HEK293 (cell line): ENCODE data around the gene UTP25.

Source experiments
- CTCF ChIA-PET: fragments of 350-600 bp; formaldehyde crosslinking; extraction: SDS; loops from one replicate; lab custom pipeline; 2021; ENCODE audit warnings: antibody characterized with exemption; lab: Yijun Ruan, JAX
- POLR2A ChIA-PET: fragments of 300-600 bp; formaldehyde crosslinking; extraction: SDS; loops from one replicate; lab custom pipeline; 2020; ENCODE audit warnings: antibody characterized with exemption, inconsistent platforms; lab: Yijun Ruan, JAX
- H3K27ac ChIP-seq: fragments of 200-500 bp; sonication (Bioruptor generic); 2 replicates; pipeline ENCODE4 v1.5.1; 2014; ENCODE audit warnings: low read depth, low read length, control low read depth, inconsistent platforms; ENCODE audit errors: extremely low read depth
- H3K36me3 ChIP-seq, 2 experiments: fragments of 200-500 bp in 1 of 2; sonication (Bioruptor generic) in 1 of 2; 1 replicate in 1 of 2; 2 replicates in 1 of 2; pipeline ENCODE4 v1.5.1; 2014 to 2017; ENCODE audit warnings: inconsistent platforms in 2 of 2, low read length in 2 of 2; ENCODE audit not compliant: control insufficient read depth in 2 of 2, insufficient read depth in 1 of 2
- H3K4me1 ChIP-seq: fragments of 200-500 bp; sonication (Bioruptor generic); 2 replicates; pipeline ENCODE4 v1.5.1; 2014; ENCODE audit warnings: mild to moderate bottlenecking, low read length, inconsistent platforms; ENCODE audit not compliant: control insufficient read depth, insufficient read depth
- H3K4me3 ChIP-seq: 2 replicates; pipeline ENCODE4 v1.5.1; 2011; ENCODE audit warnings: low read depth, mild to moderate bottlenecking, control low read depth, low read length, moderate library complexity
- H3K9me3 ChIP-seq: fragments of 200-500 bp; sonication (Bioruptor generic); 2 replicates; pipeline ENCODE4 v1.5.1; 2014; ENCODE audit warnings: low read depth, low read length, inconsistent platforms; ENCODE audit not compliant: control insufficient read depth, insufficient read depth
- EGR2 ChIP-seq: fragments of 450-650 bp; formaldehyde crosslinking; IDR thresholded peaks from 2 replicates; pipeline ENCODE4 v1.5.1; 2016; ENCODE audit warnings: low read depth, missing biosample characterization, missing genetic modification characterization
- FEZF1 ChIP-seq: fragments of 450-650 bp; formaldehyde crosslinking; IDR thresholded peaks from 2 replicates; pipeline ENCODE4 v1.5.1; 2016; ENCODE audit warnings: missing biosample characterization, missing genetic modification characterization
- GLI4 ChIP-seq: fragments of 450-650 bp; formaldehyde crosslinking; IDR thresholded peaks from 2 replicates; pipeline ENCODE4 v1.5.1; 2016; ENCODE audit warnings: missing biosample characterization, missing genetic modification characterization
- KLF1 ChIP-seq: fragments of 450-650 bp; formaldehyde crosslinking; IDR thresholded peaks from 2 replicates; pipeline ENCODE4 v1.5.1; 2016; ENCODE audit warnings: missing biosample characterization, missing genetic modification characterization
- MZF1 ChIP-seq: fragments of 450-650 bp; formaldehyde crosslinking; IDR thresholded peaks from 2 replicates; pipeline ENCODE4 v1.5.1; 2017; ENCODE audit warnings: missing biosample characterization, missing genetic modification characterization, borderline replicate concordance
- SCRT2 ChIP-seq: fragments of 450-650 bp; formaldehyde crosslinking; IDR thresholded peaks from 2 replicates; pipeline ENCODE4 v1.5.1; 2016; ENCODE audit warnings: missing biosample characterization, missing genetic modification characterization
- YY1 ChIP-seq: fragments of 450-650 bp; formaldehyde crosslinking; IDR thresholded peaks from 2 replicates; pipeline ENCODE4 v1.5.1; 2018; ENCODE audit warnings: missing biosample characterization, missing genetic modification characterization
- ZBTB48 ChIP-seq: fragments of 450-650 bp; formaldehyde crosslinking; IDR thresholded peaks from 2 replicates; pipeline ENCODE4 v1.5.1; 2016; ENCODE audit warnings: missing biosample characterization, missing genetic modification characterization
- ZBTB7A ChIP-seq: fragments of 450-650 bp; formaldehyde crosslinking; IDR thresholded peaks from 2 replicates; pipeline ENCODE4 v1.5.1; 2016; ENCODE audit warnings: low read depth, missing biosample characterization, missing genetic modification characterization
- ZFP41 ChIP-seq: fragments of 450-650 bp; formaldehyde crosslinking; IDR thresholded peaks from 2 replicates; pipeline ENCODE4 v1.5.1; 2016; ENCODE audit warnings: missing biosample characterization, missing genetic modification characterization, borderline replicate concordance
- ZNF174 ChIP-seq: fragments of 450-650 bp; formaldehyde crosslinking; IDR thresholded peaks from 2 replicates; pipeline ENCODE4 v1.5.0; 2017; ENCODE audit warnings: missing biosample characterization, mild to moderate bottlenecking, missing genetic modification characterization
- ZNF19 ChIP-seq: fragments of 450-650 bp; formaldehyde crosslinking; IDR thresholded peaks from 2 replicates; pipeline ENCODE4; 2016; ENCODE audit warnings: missing biosample characterization, missing genetic modification characterization, low read depth
- ZNF211 ChIP-seq: fragments of 450-650 bp; formaldehyde crosslinking; IDR thresholded peaks from 2 replicates; pipeline ENCODE4 v1.5.1; 2016; ENCODE audit warnings: low read depth, missing biosample characterization, missing genetic modification characterization
- ZNF214 ChIP-seq: fragments of 450-650 bp; formaldehyde crosslinking; IDR thresholded peaks from 2 replicates; pipeline ENCODE4 v1.5.1; 2017; ENCODE audit warnings: missing biosample characterization, mild to moderate bottlenecking, missing genetic modification characterization, borderline replicate concordance
- ZNF394 ChIP-seq: fragments of 450-650 bp; formaldehyde crosslinking; IDR thresholded peaks from 2 replicates; pipeline ENCODE4 v1.5.1; 2016; ENCODE audit warnings: missing biosample characterization, missing genetic modification characterization, mild to moderate bottlenecking, moderate library complexity, borderline replicate concordance
- ZNF398 ChIP-seq: fragments of 450-650 bp; formaldehyde crosslinking; IDR thresholded peaks from 2 replicates; pipeline ENCODE4 v1.5.1; 2017; ENCODE audit warnings: missing biosample characterization, missing genetic modification characterization
- ZNF426 ChIP-seq: fragments of 450-650 bp; formaldehyde crosslinking; IDR thresholded peaks from 2 replicates; pipeline ENCODE4 v1.5.1; 2017; ENCODE audit warnings: missing biosample characterization, missing genetic modification characterization, mild to moderate bottlenecking, inconsistent platforms, moderate library complexity
- ZNF449 ChIP-seq: fragments of 450-650 bp; formaldehyde crosslinking; IDR thresholded peaks from 2 replicates; pipeline ENCODE4 v1.5.1; 2017; ENCODE audit warnings: missing biosample characterization, mild to moderate bottlenecking, missing genetic modification characterization, moderate library complexity
- ZNF624 ChIP-seq: fragments of 450-650 bp; formaldehyde crosslinking; IDR thresholded peaks from 2 replicates; pipeline ENCODE4 v1.5.1; 2017; ENCODE audit warnings: missing biosample characterization, missing genetic modification characterization
- ZNF658 ChIP-seq: fragments of 450-650 bp; formaldehyde crosslinking; IDR thresholded peaks from 2 replicates; pipeline ENCODE4; 2016; ENCODE audit warnings: missing biosample characterization, missing genetic modification characterization
- ZNF707 ChIP-seq: fragments of 450-650 bp; formaldehyde crosslinking; IDR thresholded peaks from 2 replicates; pipeline ENCODE4 v1.5.1; 2016; ENCODE audit warnings: missing biosample characterization, missing genetic modification characterization
- ZNF768 ChIP-seq: fragments of 450-650 bp; formaldehyde crosslinking; IDR thresholded peaks from 2 replicates; pipeline ENCODE4 v1.5.1; 2018; ENCODE audit warnings: missing biosample characterization, mild to moderate bottlenecking, missing genetic modification characterization
- ZNF791 ChIP-seq: fragments of 450-650 bp; formaldehyde crosslinking; IDR thresholded peaks from 2 replicates; pipeline ENCODE4 v1.5.1; 2016; ENCODE audit warnings: missing biosample characterization, missing genetic modification characterization
- ZNF792 ChIP-seq: fragments of 450-650 bp; formaldehyde crosslinking; IDR thresholded peaks from 2 replicates; pipeline ENCODE4 v1.5.1; 2016; ENCODE audit warnings: missing biosample characterization, missing genetic modification characterization
- TF ChIP-seq, protein P1 (sequence below): fragments of 450-650 bp; formaldehyde crosslinking; IDR thresholded peaks from 2 replicates; pipeline ENCODE4 v1.5.1; 2016; ENCODE audit warnings: missing biosample characterization, missing genetic modification characterization

UTP25 gene

DNA sequence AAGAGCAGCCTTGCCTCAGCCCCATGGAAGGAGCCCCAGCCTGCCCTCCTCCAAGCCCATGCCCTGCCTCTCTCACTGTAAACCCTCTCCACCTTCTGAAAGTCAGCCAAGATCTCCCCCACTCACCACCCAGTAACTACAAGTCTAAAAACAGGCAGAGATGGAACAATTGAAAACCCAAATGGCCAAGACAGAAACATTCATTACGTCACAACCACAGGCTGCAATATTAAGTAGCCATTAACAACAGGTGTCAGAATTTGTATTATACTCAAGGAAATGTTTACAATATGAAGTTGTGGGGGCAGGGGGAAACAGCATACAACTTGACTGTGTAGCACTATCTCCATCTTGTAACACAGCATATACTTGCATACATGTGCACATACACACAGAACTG is 24.2 kb upstream of the UTP25 start:
- CTCF ChIA-PET = interaction anchor here (0.9 to 6.5 kb wide), 3 partner anchors 11 to 23 kb away, joined by 3 to 49 read pairs (median 3); no protein-coding TSS in a partner anchor
- TF ChIP-seq ZNF174 (tag by site-specific recombination) (no peak), ZNF398 (tag by site-specific recombination) (peak; percentile 17; the same call in 1 of the 2 replicates), ZNF707 (no peak), ZNF768 (tag by site-specific recombination) (no peak), ZBTB7A (tag by site-specific recombination) (no peak), ZFP41 (tag by site-specific recombination) (no peak), ZNF792 (tag by site-specific recombination) (no peak), SCRT2 (tag by site-specific recombination) (peak; percentile 70), ZNF658 (tag by site-specific recombination) (no peak), ZNF211 (no peak), ZNF624 (tag by site-specific recombination) (no peak), YY1 (tag by site-specific recombination) (no peak), ZNF791 (tag by site-specific recombination) (no peak), EGR2 (tag by site-specific recombination) (no peak), KLF1 (tag by site-specific recombination) (no peak)
- H3K27ac ChIP-seq = no peak overlapping the region
- POLR2A ChIA-PET = no interaction called here
- H3K36me3 ChIP-seq = no peaks in the 10 kb centered on the region
- H3K9me3 ChIP-seq = no peaks in the 10 kb centered on the region
- no peak overlapping the region for H3K4me3 ChIP-seq
- peaks cover 20% of the 10 kb centered on the region for H3K4me1 ChIP-seq

DNA sequence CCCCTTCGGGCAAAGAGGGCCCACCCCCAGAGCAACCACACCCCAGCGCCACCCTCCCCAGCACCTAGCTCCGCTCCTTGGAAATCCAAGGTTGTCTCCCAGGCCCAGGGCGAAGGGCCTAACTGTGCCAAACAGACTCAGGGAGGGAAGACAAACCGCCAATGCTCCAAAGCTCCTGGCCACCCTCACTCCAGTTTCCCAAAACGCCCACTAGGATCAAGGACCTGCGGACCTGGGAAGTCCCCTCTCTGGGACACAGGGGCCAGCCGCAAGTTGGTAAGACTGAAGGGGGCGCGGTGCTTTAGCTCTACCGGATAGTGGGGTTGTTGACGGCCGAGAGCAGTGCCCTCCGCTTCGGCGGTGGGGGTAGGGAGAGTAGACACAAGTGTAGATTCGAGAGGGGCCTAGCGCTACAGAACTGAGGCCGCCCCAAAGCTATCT is 22.4 kb upstream of the UTP25 start:
- no peaks in the 10 kb centered on the region for H3K9me3 ChIP-seq
- TF ChIP-seq ZNF214 (tag by site-specific recombination) (no peak), KLF1 (tag by site-specific recombination) (no peak), ZBTB48 (no peak), FEZF1 (no peak), GLI4 (tag by site-specific recombination) (no peak), ZNF426 (tag by site-specific recombination) (no peak), MZF1 (tag by site-specific recombination) (no peak), ZNF19 (tag by site-specific recombination) (no peak), ZNF449 (no peak), ZNF394 (no peak)
- TF ChIP-seq, protein P1, sequence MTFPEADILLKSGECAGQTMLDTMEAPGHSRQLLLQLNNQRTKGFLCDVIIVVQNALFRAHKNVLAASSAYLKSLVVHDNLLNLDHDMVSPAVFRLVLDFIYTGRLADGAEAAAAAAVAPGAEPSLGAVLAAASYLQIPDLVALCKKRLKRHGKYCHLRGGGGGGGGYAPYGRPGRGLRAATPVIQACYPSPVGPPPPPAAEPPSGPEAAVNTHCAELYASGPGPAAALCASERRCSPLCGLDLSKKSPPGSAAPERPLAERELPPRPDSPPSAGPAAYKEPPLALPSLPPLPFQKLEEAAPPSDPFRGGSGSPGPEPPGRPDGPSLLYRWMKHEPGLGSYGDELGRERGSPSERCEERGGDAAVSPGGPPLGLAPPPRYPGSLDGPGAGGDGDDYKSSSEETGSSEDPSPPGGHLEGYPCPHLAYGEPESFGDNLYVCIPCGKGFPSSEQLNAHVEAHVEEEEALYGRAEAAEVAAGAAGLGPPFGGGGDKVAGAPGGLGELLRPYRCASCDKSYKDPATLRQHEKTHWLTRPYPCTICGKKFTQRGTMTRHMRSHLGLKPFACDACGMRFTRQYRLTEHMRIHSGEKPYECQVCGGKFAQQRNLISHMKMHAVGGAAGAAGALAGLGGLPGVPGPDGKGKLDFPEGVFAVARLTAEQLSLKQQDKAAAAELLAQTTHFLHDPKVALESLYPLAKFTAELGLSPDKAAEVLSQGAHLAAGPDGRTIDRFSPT (tag by site-specific recombination) = no peak
- ChIA-PET CTCF (interaction anchor here (1.1 to 7.5 kb wide), 2 partner anchors 18 to 57 kb away, joined by 4 to 111 read pairs; no protein-coding TSS in a partner anchor), POLR2A (interaction anchor here (1.0 to 4.1 kb wide), 5 partner anchors 10 to 22 kb away, joined by 3 to 21 read pairs (median 14); partner anchors contain the start of genes C1orf74 and UTP25)
- no peaks in the 10 kb centered on the region for H3K36me3 ChIP-seq
- H3K4me1 ChIP-seq = peaks cover 20% of the 10 kb centered on the region
- peak overlapping the region; percentile 85 for H3K4me3 ChIP-seq
- no peak overlapping the region for H3K27ac ChIP-seq
